Skeletal muscle satellite cell (primary cell): ENCODE results near the gene CCL8.
"Not testable (repeated sequence)": the region's sequence is repeated elsewhere in the genome, so short reads cannot be mapped to it uniquely, and the experiment has no call there.

Experiments
- H3K27me3 ChIP-seq: 2 replicates; pipeline ENCODE4 v1.7.0; 2013; ENCODE audit warnings: low read length; ENCODE audit not compliant: control insufficient read depth, insufficient read depth
- H3K36me3 ChIP-seq: 2 replicates; pipeline ENCODE4 v1.7.0; 2013; ENCODE audit warnings: mild to moderate bottlenecking, control low read depth, low read length; ENCODE audit not compliant: insufficient read depth
- H3K4me1 ChIP-seq: 2 replicates; pipeline ENCODE4 v1.7.0; 2013; ENCODE audit warnings: low read length; ENCODE audit not compliant: control insufficient read depth, insufficient read depth
- H3K4me2 ChIP-seq: 2 replicates; pipeline ENCODE4 v1.7.0; 2013; ENCODE audit warnings: mild to moderate bottlenecking, low read length
- H3K4me3 ChIP-seq: 2 replicates; pipeline ENCODE4 v1.7.0; 2013; ENCODE audit warnings: low read length
- H3K9ac ChIP-seq: 2 replicates; pipeline ENCODE4 v1.7.0; 2013; ENCODE audit warnings: mild to moderate bottlenecking, low read depth, low read length, moderate library complexity
- H3K9me3 ChIP-seq: replicated peaks from 2 replicates; pipeline ENCODE4 v1.7.0; 2013; ENCODE audit warnings: mild to moderate bottlenecking, control low read depth, low read length

CCL8 gene

DNA sequence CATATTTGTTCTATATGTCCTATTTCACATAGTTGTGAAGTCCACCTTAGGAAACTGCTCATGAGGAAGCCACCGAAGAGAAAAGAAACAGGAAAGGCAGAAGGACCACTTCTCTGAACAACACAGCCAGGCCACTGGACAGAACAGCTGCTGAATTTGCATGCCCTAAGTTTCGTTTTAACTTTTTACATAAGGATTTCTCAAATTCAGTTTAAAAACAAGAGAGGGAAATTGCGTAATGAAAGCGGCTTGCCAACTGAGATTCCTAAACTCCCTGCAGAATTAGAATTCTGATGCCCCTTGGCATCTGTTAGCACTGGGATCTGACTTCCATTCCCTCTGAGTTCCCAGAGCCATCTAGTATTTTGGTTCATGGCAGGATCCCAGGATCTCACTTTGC lies 5.0 kb upstream of the CCL8 start:
- peaks cover 4% of the 10 kb centered on the region for H3K4me1 ChIP-seq
- H3K9ac ChIP-seq, result no peak overlapping the region
- no peak overlapping the region for H3K4me2 ChIP-seq
- no peaks in the 10 kb centered on the region for H3K36me3 ChIP-seq
- H3K27me3 ChIP-seq, result no peaks in the 10 kb centered on the region
- H3K9me3 ChIP-seq, result no peaks in the 10 kb centered on the region
- no peak overlapping the region for H3K4me3 ChIP-seq

DNA sequence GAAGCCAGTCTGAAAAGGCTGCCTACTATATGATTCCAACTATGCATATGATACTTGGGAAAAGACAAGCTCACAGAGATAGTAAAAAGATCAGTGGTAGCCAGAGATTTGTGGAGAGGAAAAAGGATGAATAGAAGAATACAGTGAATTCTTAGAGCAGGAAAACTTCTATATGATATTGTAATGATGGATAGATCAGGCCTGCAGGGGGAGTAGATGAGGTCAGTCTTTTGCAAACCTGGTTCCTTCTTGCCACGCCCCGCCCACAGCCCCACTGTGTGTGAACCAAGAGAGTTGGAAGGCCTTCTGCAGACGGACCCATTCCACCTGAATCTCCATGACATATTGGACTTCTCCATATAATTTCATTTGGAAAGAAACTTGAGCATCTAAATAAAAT lies 761 bp upstream of the CCL8 start:
- Histone ChIP-seq H3K9me3 (no peaks in the 10 kb centered on the region), H3K27me3 (no peaks in the 10 kb centered on the region), H3K4me3 (no peak overlapping the region), H3K9ac (no peak overlapping the region), H3K4me1 (peaks cover 4% of the 10 kb centered on the region), H3K4me2 (no peak overlapping the region), H3K36me3 (no peaks in the 10 kb centered on the region)

- H3K4me3 ChIP-seq, result no peak overlapping the region
- no peaks in the 10 kb centered on the region for H3K9me3 ChIP-seq
- H3K4me2 ChIP-seq, result no peak overlapping the region
- no peaks in the 10 kb centered on the region for H3K4me1 ChIP-seq
- no peak overlapping the region for H3K9ac ChIP-seq
- H3K36me3 ChIP-seq, result no peaks in the 10 kb centered on the region
- H3K27me3 ChIP-seq, result no peaks in the 10 kb centered on the region
Observed at GRCh38 chr17:34321964-34322363, 2.7 kb downstream of the CCL8 start.

GRCh38 chr17:34327580-34327979 lies 8.3 kb downstream of the CCL8 start:
- H3K36me3 ChIP-seq, H3K4me2 ChIP-seq, H3K27me3 ChIP-seq, H3K4me3 ChIP-seq, H3K9me3 ChIP-seq, H3K4me1 ChIP-seq, H3K9ac ChIP-seq: not testable (repeated sequence)

- H3K4me2 ChIP-seq, result no peak overlapping the region
- no peak overlapping the region for H3K4me3 ChIP-seq
- no peaks in the 10 kb centered on the region for H3K4me1 ChIP-seq
- H3K27me3 ChIP-seq, result no peaks in the 10 kb centered on the region
- no peaks in the 10 kb centered on the region for H3K9me3 ChIP-seq
- no peaks in the 10 kb centered on the region for H3K36me3 ChIP-seq
- no peak overlapping the region for H3K9ac ChIP-seq
Observed at GRCh38 chr17:34337701-34338100, 18.5 kb downstream of the CCL8 start.

DNA sequence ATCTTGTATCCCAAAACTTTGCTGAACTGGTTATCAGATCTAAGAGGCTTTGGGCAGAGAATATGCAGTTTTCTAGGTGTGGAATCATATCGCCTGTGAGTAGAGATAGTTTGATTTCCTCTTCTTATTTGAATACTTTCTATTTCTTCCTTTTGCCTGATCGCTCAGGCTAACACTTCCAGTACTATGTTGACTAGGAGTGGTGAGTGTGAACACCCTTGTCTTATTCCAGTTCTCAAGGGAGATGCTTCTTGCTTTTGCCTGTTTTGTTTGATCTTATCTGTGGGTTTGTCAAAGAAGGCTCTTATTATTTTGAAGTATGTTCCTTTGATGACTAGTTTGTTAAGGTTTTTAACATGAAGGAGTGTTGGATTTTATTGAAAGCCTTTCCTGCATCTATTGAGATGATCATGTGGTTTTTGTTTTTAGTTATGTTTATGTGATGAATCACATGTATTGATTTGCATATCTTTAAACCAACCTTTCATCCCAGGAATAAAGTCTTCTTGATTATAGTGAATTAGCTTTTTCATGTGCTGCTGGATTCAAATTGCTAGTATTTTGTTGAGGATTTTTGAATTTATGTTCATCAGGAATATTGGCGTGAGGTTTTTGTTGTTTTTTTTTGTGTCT lies 20.0 kb downstream of the CCL8 start:
- Histone ChIP-seq H3K4me3 (no peak overlapping the region), H3K9me3 (no peaks in the 10 kb centered on the region), H3K9ac (no peak overlapping the region), H3K4me1 (no peaks in the 10 kb centered on the region), H3K36me3 (no peaks in the 10 kb centered on the region), H3K27me3 (no peaks in the 10 kb centered on the region), H3K4me2 (no peak overlapping the region)

DNA sequence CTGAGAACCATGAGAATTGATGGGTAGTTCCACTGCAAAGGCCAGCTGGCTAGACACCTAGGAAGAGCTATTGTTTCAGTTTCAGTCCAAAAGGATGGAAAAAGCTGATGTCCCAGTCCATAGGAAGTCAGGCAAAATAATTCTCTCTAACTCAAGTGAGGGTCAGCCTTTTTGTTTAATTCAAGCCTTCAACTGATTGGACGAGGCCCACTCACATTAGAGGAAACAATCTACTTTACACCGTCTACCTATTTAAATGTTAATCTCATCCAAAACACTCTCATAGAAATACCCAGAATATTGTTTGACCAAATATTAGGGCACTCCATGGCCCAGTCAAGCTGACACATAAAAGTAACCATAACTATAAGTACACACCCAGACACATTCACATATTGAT lies 22.7 kb downstream of the CCL8 start:
- no peak overlapping the region for H3K4me2 ChIP-seq
- no peak overlapping the region for H3K4me3 ChIP-seq
- H3K4me1 ChIP-seq, result no peaks in the 10 kb centered on the region
- no peaks in the 10 kb centered on the region for H3K27me3 ChIP-seq
- no peak overlapping the region for H3K9ac ChIP-seq
- no peaks in the 10 kb centered on the region for H3K9me3 ChIP-seq
- no peaks in the 10 kb centered on the region for H3K36me3 ChIP-seq

GRCh38 chr17:34347063-34347462 lies 27.8 kb downstream of the CCL8 start:
- Histone ChIP-seq H3K36me3 (no peaks in the 10 kb centered on the region), H3K9me3 (no peaks in the 10 kb centered on the region), H3K9ac (no peak overlapping the region), H3K27me3 (no peaks in the 10 kb centered on the region), H3K4me2 (no peak overlapping the region), H3K4me1 (no peaks in the 10 kb centered on the region), H3K4me3 (no peak overlapping the region)

- H3K9me3 ChIP-seq, result no peaks in the 10 kb centered on the region
- H3K36me3 ChIP-seq, result no peaks in the 10 kb centered on the region
Observed at GRCh38 chr17:34349751-34350150, 30.5 kb downstream of the CCL8 start.

GRCh38 chr17:34351096-34351495 lies 31.9 kb downstream of the CCL8 start:
- Histone ChIP-seq H3K27me3 (no peaks in the 10 kb centered on the region), H3K4me1 (no peaks in the 10 kb centered on the region), H3K9ac (no peak overlapping the region), H3K4me3 (no peak overlapping the region), H3K4me2 (no peak overlapping the region), H3K9me3 (no peaks in the 10 kb centered on the region), H3K36me3 (no peaks in the 10 kb centered on the region)

More at GRCh38 chr17:34349751-34350150, 30.5 kb downstream of the CCL8 start:
- Histone ChIP-seq H3K27me3 (no peaks in the 10 kb centered on the region), H3K4me1 (no peaks in the 10 kb centered on the region), H3K4me3 (no peak overlapping the region), H3K9ac (no peak overlapping the region), H3K4me2 (no peak overlapping the region)

GRCh38 chr17:34352191-34352590 lies 33.0 kb downstream of the CCL8 start:
- Histone ChIP-seq H3K4me1 (no peaks in the 10 kb centered on the region), H3K9ac (no peak overlapping the region), H3K27me3 (no peaks in the 10 kb centered on the region), H3K4me2 (no peak overlapping the region), H3K9me3 (no peaks in the 10 kb centered on the region), H3K4me3 (no peak overlapping the region), H3K36me3 (no peaks in the 10 kb centered on the region)

DNA sequence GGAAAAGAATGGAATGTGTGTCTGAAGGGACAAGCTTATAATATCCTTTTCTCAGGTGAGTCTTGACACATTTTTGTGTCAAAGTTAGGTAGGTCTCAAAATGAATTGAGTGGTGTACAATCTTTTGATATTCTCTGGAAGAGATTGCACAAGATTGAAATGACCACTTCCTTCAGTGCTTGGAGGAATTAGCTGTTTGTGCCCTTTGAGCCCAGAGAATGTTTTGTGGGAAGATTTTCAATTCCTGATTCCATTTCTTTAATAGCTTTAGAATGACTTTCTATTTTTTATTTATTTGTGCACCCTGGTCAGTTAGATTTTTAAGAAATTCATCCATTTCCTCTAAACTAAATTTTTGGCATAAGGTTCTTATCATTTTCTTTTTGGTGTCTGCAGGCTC lies 35.4 kb downstream of the CCL8 start:
- H3K9ac ChIP-seq, result no peak overlapping the region
- no peak overlapping the region for H3K4me2 ChIP-seq
- no peaks in the 10 kb centered on the region for H3K9me3 ChIP-seq
- no peaks in the 10 kb centered on the region for H3K4me1 ChIP-seq
- no peaks in the 10 kb centered on the region for H3K36me3 ChIP-seq
- no peak overlapping the region for H3K4me3 ChIP-seq
- H3K27me3 ChIP-seq, result no peaks in the 10 kb centered on the region
